Measurements from ENCODE around the gene TMTC1.

DNA sequence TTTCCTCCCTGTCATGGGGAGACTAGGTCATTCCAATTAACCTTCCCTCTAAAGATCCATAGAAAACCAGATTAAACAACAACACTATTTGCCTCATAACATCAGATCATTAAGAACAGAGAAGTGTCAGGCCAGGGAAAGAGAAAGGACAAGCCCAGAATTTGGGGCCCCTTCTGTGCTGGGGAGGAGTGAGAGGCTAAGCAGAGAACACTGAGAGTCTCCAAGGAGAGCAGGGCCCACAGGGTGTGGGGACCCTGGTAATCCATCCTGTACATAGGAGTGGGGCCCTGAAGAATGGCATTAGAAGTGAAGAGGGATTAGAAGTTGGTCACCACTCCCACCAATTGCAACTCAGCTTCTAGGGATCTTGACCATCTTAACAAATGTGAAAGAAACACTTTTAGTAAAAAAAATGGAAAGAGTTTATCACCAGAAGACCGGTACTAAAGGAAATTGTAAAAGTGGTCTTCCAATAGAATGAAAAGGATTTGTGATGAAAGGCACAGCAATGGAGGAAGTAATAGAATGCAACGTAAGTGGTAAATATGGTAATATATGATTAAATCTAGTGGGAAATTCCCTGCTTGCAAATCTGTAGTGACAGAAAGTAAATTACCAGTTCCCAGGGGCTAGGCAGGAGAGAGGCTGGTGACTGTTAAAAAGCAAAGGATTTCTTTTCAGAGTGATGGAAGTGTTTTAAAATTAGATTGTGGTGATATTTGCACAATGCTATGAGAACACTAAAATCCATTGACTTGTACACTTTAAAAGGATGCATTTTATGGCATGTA is 14.0 kb upstream of the TMTC1 start:
- TF ChIP-seq, protein P1, sequence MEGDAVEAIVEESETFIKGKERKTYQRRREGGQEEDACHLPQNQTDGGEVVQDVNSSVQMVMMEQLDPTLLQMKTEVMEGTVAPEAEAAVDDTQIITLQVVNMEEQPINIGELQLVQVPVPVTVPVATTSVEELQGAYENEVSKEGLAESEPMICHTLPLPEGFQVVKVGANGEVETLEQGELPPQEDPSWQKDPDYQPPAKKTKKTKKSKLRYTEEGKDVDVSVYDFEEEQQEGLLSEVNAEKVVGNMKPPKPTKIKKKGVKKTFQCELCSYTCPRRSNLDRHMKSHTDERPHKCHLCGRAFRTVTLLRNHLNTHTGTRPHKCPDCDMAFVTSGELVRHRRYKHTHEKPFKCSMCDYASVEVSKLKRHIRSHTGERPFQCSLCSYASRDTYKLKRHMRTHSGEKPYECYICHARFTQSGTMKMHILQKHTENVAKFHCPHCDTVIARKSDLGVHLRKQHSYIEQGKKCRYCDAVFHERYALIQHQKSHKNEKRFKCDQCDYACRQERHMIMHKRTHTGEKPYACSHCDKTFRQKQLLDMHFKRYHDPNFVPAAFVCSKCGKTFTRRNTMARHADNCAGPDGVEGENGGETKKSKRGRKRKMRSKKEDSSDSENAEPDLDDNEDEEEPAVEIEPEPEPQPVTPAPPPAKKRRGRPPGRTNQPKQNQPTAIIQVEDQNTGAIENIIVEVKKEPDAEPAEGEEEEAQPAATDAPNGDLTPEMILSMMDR (conservative IDR thresholded peaks at IDR 0.05; ENCODE audit: low read depth, low read length), result no peak
- TF ChIP-seq EZH2 (IDR thresholded peaks at IDR 0.05; ENCODE audit: borderline replicate concordance, low read depth, low read length, poor library complexity, severe bottlenecking), result no peak
